HEK293 (cell line): ENCODE measurements around the gene KRTAP3-1.

Experiments
- CTCF ChIA-PET: fragments of 350-600 bp; formaldehyde crosslinking; extraction: SDS; loops from one replicate; lab custom pipeline; 2021; ENCODE audit warnings: antibody characterized with exemption; lab: Yijun Ruan, JAX
- POLR2A ChIA-PET: fragments of 300-600 bp; formaldehyde crosslinking; extraction: SDS; loops from one replicate; lab custom pipeline; 2020; ENCODE audit warnings: antibody characterized with exemption, inconsistent platforms; lab: Yijun Ruan, JAX
- H3K27ac ChIP-seq: fragments of 200-500 bp; sonication (Bioruptor generic); 2 replicates; pipeline ENCODE4 v1.5.1; 2014; ENCODE audit warnings: low read depth, low read length, control low read depth, inconsistent platforms; ENCODE audit errors: extremely low read depth
- H3K36me3 ChIP-seq, 2 experiments: fragments of 200-500 bp in 1 of 2; sonication (Bioruptor generic) in 1 of 2; 1 replicate in 1 of 2; 2 replicates in 1 of 2; pipeline ENCODE4 v1.5.1; 2014 to 2017; ENCODE audit warnings: inconsistent platforms in 2 of 2, low read length in 2 of 2; ENCODE audit not compliant: control insufficient read depth in 2 of 2, insufficient read depth in 1 of 2
- H3K4me1 ChIP-seq: fragments of 200-500 bp; sonication (Bioruptor generic); 2 replicates; pipeline ENCODE4 v1.5.1; 2014; ENCODE audit warnings: mild to moderate bottlenecking, low read length, inconsistent platforms; ENCODE audit not compliant: control insufficient read depth, insufficient read depth
- H3K4me3 ChIP-seq: 2 replicates; pipeline ENCODE4 v1.5.1; 2011; ENCODE audit warnings: low read depth, mild to moderate bottlenecking, control low read depth, low read length, moderate library complexity
- H3K9me3 ChIP-seq: fragments of 200-500 bp; sonication (Bioruptor generic); 2 replicates; pipeline ENCODE4 v1.5.1; 2014; ENCODE audit warnings: low read depth, low read length, inconsistent platforms; ENCODE audit not compliant: control insufficient read depth, insufficient read depth
- HOXA7 ChIP-seq: sonication (generic); formaldehyde crosslinking; IDR thresholded peaks from 2 replicates; pipeline ENCODE4 v1.8.1; 2022; ENCODE audit warnings: missing genetic modification reagents, borderline replicate concordance
- PRDM1 ChIP-seq: fragments of 450-650 bp; formaldehyde crosslinking; IDR thresholded peaks from 2 replicates; pipeline ENCODE4; 2016; ENCODE audit warnings: missing biosample characterization, missing genetic modification characterization
- SCRT1 ChIP-seq: fragments of 450-650 bp; formaldehyde crosslinking; IDR thresholded peaks from 2 replicates; pipeline ENCODE4 v1.5.1; 2016; ENCODE audit warnings: missing biosample characterization, missing genetic modification characterization, borderline replicate concordance
- SP2 ChIP-seq: fragments of 450-650 bp; formaldehyde crosslinking; IDR thresholded peaks from 2 replicates; pipeline ENCODE4 v1.5.1; 2016; ENCODE audit warnings: missing biosample characterization, missing genetic modification characterization
- WT1 ChIP-seq: fragments of 450-650 bp; formaldehyde crosslinking; IDR thresholded peaks from 2 replicates; pipeline ENCODE4 v1.5.1; 2016; ENCODE audit warnings: missing biosample characterization, missing genetic modification characterization
- ZBTB48 ChIP-seq: fragments of 450-650 bp; formaldehyde crosslinking; IDR thresholded peaks from 2 replicates; pipeline ENCODE4 v1.5.1; 2016; ENCODE audit warnings: missing biosample characterization, missing genetic modification characterization
- ZBTB8A ChIP-seq: fragments of 450-650 bp; formaldehyde crosslinking; IDR thresholded peaks from 2 replicates; pipeline ENCODE4 v1.5.1; 2016; ENCODE audit warnings: missing biosample characterization, missing genetic modification characterization
- ZFP69B ChIP-seq: fragments of 450-650 bp; formaldehyde crosslinking; IDR thresholded peaks from 2 replicates; pipeline ENCODE4 v1.5.1; 2016; ENCODE audit warnings: missing biosample characterization, missing genetic modification characterization
- ZNF10 ChIP-seq: fragments of 450-650 bp; formaldehyde crosslinking; IDR thresholded peaks from 2 replicates; pipeline ENCODE4 v1.5.1; 2017; ENCODE audit warnings: missing biosample characterization, missing genetic modification characterization
- ZNF133 ChIP-seq: fragments of 450-650 bp; formaldehyde crosslinking; IDR thresholded peaks from 2 replicates; pipeline ENCODE4 v1.5.1; 2016; ENCODE audit warnings: missing biosample characterization, missing genetic modification characterization
- ZNF16 ChIP-seq: fragments of 450-650 bp; formaldehyde crosslinking; IDR thresholded peaks from 2 replicates; pipeline ENCODE4 v1.5.1; 2016; ENCODE audit warnings: low read depth, missing biosample characterization, missing genetic modification characterization
- ZNF174 ChIP-seq: fragments of 450-650 bp; formaldehyde crosslinking; IDR thresholded peaks from 2 replicates; pipeline ENCODE4 v1.5.0; 2017; ENCODE audit warnings: missing biosample characterization, mild to moderate bottlenecking, missing genetic modification characterization
- ZNF221 ChIP-seq: fragments of 450-650 bp; formaldehyde crosslinking; IDR thresholded peaks from 2 replicates; pipeline ENCODE4 v1.5.1; 2017; ENCODE audit warnings: missing biosample characterization, missing genetic modification characterization, borderline replicate concordance
- ZNF24 ChIP-seq: fragments of 450-650 bp; formaldehyde crosslinking; IDR thresholded peaks from 2 replicates; pipeline ENCODE4 v1.5.1; 2016; ENCODE audit warnings: missing biosample characterization, missing genetic modification characterization
- ZNF248 ChIP-seq: fragments of 450-650 bp; formaldehyde crosslinking; IDR thresholded peaks from 2 replicates; pipeline ENCODE4 v1.5.1; 2017; ENCODE audit warnings: missing biosample characterization, missing genetic modification characterization
- ZNF266 ChIP-seq: fragments of 450-650 bp; formaldehyde crosslinking; IDR thresholded peaks from 2 replicates; pipeline ENCODE4 v1.5.1; 2016; ENCODE audit warnings: missing biosample characterization, missing genetic modification characterization, low read depth
- ZNF354C ChIP-seq: fragments of 450-650 bp; formaldehyde crosslinking; IDR thresholded peaks from 2 replicates; pipeline ENCODE4 v1.5.1; 2016; ENCODE audit warnings: missing biosample characterization, missing genetic modification characterization, low read depth, borderline replicate concordance
- ZNF404 ChIP-seq: fragments of 450-650 bp; formaldehyde crosslinking; IDR thresholded peaks from 2 replicates; pipeline ENCODE4 v1.5.1; 2017; ENCODE audit warnings: missing biosample characterization, missing genetic modification characterization
- ZNF473 ChIP-seq: fragments of 450-650 bp; formaldehyde crosslinking; IDR thresholded peaks from 2 replicates; pipeline ENCODE4 v1.5.1; 2017; ENCODE audit warnings: missing biosample characterization, missing genetic modification characterization
- ZNF544 ChIP-seq: fragments of 450-650 bp; formaldehyde crosslinking; IDR thresholded peaks from 2 replicates; pipeline ENCODE4 v1.5.0; 2017; ENCODE audit warnings: missing biosample characterization, missing genetic modification characterization
- ZNF558 ChIP-seq: fragments of 450-650 bp; formaldehyde crosslinking; IDR thresholded peaks from 2 replicates; pipeline ENCODE4 v1.5.1; 2016; ENCODE audit warnings: missing biosample characterization, missing genetic modification characterization
- ZNF629 ChIP-seq: fragments of 450-650 bp; formaldehyde crosslinking; IDR thresholded peaks from 2 replicates; pipeline ENCODE4 v1.5.1; 2017; ENCODE audit warnings: missing biosample characterization, missing genetic modification characterization
- ZNF658 ChIP-seq: fragments of 450-650 bp; formaldehyde crosslinking; IDR thresholded peaks from 2 replicates; pipeline ENCODE4; 2016; ENCODE audit warnings: missing biosample characterization, missing genetic modification characterization
- ZNF664 ChIP-seq: fragments of 450-650 bp; formaldehyde crosslinking; IDR thresholded peaks from 2 replicates; pipeline ENCODE4 v1.5.1; 2016; ENCODE audit warnings: missing biosample characterization, missing genetic modification characterization
- ZNF76 ChIP-seq: fragments of 450-650 bp; formaldehyde crosslinking; IDR thresholded peaks from 2 replicates; pipeline ENCODE4; 2016; ENCODE audit warnings: low read depth, missing biosample characterization, missing genetic modification characterization, borderline replicate concordance
- ZNF768 ChIP-seq: fragments of 450-650 bp; formaldehyde crosslinking; IDR thresholded peaks from 2 replicates; pipeline ENCODE4 v1.5.1; 2018; ENCODE audit warnings: missing biosample characterization, mild to moderate bottlenecking, missing genetic modification characterization
- TF ChIP-seq, protein P1 (sequence below): fragments of 450-650 bp; formaldehyde crosslinking; IDR thresholded peaks from 2 replicates; pipeline ENCODE4 v1.5.1; 2016; ENCODE audit warnings: missing biosample characterization, missing genetic modification characterization

KRTAP3-1 gene

DNA sequence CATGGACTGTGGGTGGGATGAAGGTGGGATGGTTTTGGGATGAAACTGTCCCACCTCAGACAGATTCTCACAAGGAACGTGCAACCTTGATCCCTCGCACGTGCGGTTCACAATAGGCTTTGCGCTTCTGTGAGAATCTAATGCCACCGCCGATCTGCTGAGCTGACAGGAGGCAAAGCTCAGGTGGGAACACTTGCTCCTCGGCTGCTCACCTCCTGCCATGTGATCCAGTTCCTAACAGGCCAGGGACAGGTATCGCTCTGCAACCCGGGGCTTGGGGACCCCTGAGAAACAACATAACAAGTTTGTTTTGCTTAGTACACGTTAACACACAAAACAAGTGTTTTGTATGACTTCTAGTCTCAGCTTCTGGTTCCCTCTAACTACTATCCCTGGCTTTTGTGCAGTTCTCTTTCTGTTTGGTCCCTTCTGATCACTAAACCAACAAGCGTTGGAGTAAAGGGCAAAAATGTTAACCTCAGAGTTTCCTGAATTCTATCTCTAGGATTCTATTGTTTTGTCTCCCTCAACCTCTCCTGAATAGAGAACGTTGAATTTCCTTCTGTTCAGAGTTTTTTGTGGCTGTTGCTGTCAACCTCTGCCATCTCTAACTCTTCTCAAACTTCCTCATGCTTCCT is 7.8 kb upstream of the KRTAP3-1 start (continued):
- TF ChIP-seq, protein P1, sequence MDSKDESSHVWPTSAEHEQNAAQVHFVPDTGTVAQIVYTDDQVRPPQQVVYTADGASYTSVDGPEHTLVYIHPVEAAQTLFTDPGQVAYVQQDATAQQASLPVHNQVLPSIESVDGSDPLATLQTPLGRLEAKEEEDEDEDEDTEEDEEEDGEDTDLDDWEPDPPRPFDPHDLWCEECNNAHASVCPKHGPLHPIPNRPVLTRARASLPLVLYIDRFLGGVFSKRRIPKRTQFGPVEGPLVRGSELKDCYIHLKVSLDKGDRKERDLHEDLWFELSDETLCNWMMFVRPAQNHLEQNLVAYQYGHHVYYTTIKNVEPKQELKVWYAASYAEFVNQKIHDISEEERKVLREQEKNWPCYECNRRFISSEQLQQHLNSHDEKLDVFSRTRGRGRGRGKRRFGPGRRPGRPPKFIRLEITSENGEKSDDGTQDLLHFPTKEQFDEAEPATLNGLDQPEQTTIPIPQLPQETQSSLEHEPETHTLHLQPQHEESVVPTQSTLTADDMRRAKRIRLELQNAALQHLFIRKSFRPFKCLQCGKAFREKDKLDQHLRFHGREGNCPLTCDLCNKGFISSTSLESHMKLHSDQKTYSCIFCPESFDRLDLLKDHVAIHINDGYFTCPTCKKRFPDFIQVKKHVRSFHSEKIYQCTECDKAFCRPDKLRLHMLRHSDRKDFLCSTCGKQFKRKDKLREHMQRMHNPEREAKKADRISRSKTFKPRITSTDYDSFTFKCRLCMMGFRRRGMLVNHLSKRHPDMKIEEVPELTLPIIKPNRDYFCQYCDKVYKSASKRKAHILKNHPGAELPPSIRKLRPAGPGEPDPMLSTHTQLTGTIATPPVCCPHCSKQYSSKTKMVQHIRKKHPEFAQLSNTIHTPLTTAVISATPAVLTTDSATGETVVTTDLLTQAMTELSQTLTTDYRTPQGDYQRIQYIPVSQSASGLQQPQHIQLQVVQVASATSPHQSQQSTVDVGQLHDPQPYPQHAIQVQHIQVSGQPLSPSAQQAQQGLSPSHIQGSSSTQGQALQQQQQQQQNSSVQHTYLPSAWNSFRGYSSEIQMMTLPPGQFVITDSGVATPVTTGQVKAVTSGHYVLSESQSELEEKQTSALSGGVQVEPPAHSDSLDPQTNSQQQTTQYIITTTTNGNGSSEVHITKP (tag by site-specific recombination) = no peak
- TF ChIP-seq ZNF133 (tag by site-specific recombination) (no peak), SP2 (tag by site-specific recombination) (no peak), ZFP69B (no peak), ZNF768 (tag by site-specific recombination) (no peak), ZNF354C (tag by site-specific recombination) (no peak)

DNA sequence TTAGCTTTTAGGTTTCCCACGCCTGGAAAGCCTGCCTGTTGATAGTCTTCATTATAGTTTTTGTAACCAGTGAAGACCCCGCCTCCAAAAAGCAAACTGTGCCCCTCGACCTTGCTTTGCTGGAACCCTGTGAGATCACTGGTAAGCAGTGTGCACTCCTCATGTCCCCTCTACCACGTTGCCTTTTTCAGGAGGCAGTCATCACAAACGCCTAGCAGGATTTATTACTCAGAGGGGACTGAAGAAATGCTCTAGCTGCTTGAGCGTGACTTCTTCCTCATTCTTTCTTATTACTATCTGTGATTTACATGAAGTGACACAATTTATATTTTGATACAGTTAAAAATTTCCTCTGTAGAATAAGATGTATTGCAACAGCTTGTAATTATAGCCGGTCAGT is 6.5 kb upstream of the KRTAP3-1 start:
- H3K36me3 ChIP-seq = no peaks in the 10 kb centered on the region
- H3K4me3 ChIP-seq = no peak overlapping the region
- no peak overlapping the region for H3K27ac ChIP-seq
- TF ChIP-seq ZNF558 (no peak), ZNF544 (tag by site-specific recombination) (no peak), ZNF10 (tag by site-specific recombination) (no peak), PRDM1 (tag by site-specific recombination) (no peak), ZNF658 (tag by site-specific recombination) (no peak), SCRT1 (tag by site-specific recombination) (no peak), ZNF248 (no peak)
- ChIA-PET POLR2A (no interaction called here), CTCF (no interaction called here)
- no peaks in the 10 kb centered on the region for H3K9me3 ChIP-seq
- no peaks in the 10 kb centered on the region for H3K4me1 ChIP-seq

DNA sequence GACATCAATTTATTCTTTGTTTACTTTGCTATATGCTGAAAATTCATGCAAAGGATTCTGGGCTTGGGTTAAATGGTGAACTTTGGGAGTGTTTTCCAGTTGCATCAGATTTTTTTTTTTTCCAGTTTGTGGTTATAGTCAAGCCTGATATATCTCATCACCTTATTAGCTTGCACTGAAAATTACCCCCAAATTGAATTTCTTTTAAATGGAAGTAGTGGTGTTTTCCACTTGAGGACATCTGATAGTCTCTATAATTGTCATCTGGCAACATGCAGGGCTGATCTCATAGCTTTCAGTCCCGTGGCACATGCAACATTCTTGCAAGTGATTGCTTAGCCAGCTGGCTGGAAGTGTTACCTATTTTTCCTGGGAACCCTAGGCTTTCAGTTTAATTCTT is 4.7 kb upstream of the KRTAP3-1 start:
- Histone ChIP-seq H3K4me1 (no peaks in the 10 kb centered on the region), H3K27ac (no peak overlapping the region), H3K36me3 (no peaks in the 10 kb centered on the region), H3K4me3 (no peak overlapping the region), H3K9me3 (no peaks in the 10 kb centered on the region)
- CTCF ChIA-PET = interaction anchor here (0.6 to 1.2 kb wide), 2 partner anchors 317 to 394 kb away, joined by 4 read pairs; no protein-coding TSS in a partner anchor
- POLR2A ChIA-PET = no interaction called here
- TF ChIP-seq WT1 = no peak
- TF ChIP-seq ZNF266 (tag by site-specific recombination) = no peak
- TF ChIP-seq ZNF76 (tag by site-specific recombination) = peak; percentile 27; the same call in 1 of the 2 replicates
- no peak for TF ChIP-seq ZNF664 (tag by site-specific recombination)
- no peak for TF ChIP-seq ZBTB48 (tag by site-specific recombination)
- no peak for TF ChIP-seq ZNF221 (tag by site-specific recombination)
- TF ChIP-seq ZBTB8A (tag by site-specific recombination) = no peak
- TF ChIP-seq ZNF24 (tag by site-specific recombination) = no peak
- no peak for TF ChIP-seq HOXA7 (CRISPR knock-in tag)
- TF ChIP-seq ZNF174 (tag by site-specific recombination) = no peak
- no peak for TF ChIP-seq ZNF629 (tag by site-specific recombination)
- no peak for TF ChIP-seq ZNF473 (tag by site-specific recombination)
- TF ChIP-seq ZNF404 (tag by site-specific recombination) = no peak
- TF ChIP-seq, protein P1 (tag by site-specific recombination) = peak; percentile 49; the same call in 1 of the 2 replicates
- TF ChIP-seq ZNF16 (tag by site-specific recombination) = no peak
